Cardiac muscle cell (in vitro differentiated cells and primary cell): Measurements from ENCODE around the gene ADRA1B. TPM values are rescaled to one million over a fixed set of nuclear protein-coding genes. Genes with fewer than 3 reads are reported as not detected.

Source experiments
- DNase-seq, 2 donors: peaks; one replicate each; pipeline versions ENCODE4 v3.0.0 to v3.0.0-alpha.2; 2010 to 2017; ENCODE audit warnings: low read depth in 1 of 2, low spot score in 1 of 2
- H3K27ac ChIP-seq: fragments of 200-600 bp; sonication (generic); 2 replicates; pipeline ENCODE4 v1.5.1; 2016
- H3K27me3 ChIP-seq: fragments of 200-600 bp; sonication (generic); 2 replicates; pipeline ENCODE4 v1.6.0; 2016; ENCODE audit warnings: control low read depth
- H3K36me3 ChIP-seq: fragments of 200-600 bp; sonication (generic); 2 replicates; pipeline ENCODE4 v1.5.1; 2016; ENCODE audit warnings: control low read depth
- H3K4me1 ChIP-seq: fragments of 200-600 bp; sonication (generic); 2 replicates; pipeline ENCODE4 v1.8.1; 2017; ENCODE audit warnings: low read depth, mild to moderate bottlenecking, mixed run types
- H3K4me3 ChIP-seq: fragments of 200-600 bp; sonication (generic); 2 replicates; pipeline ENCODE4 v1.5.1; 2016; ENCODE audit warnings: mild to moderate bottlenecking
- H3K9me3 ChIP-seq: fragments of 200-600 bp; sonication (generic); 2 replicates; pipeline ENCODE4 v1.5.1; 2017; ENCODE audit warnings: low read depth, mild to moderate bottlenecking, control low read depth
- CTCF ChIP-seq: IDR thresholded peaks from 2 replicates; pipeline ENCODE4 v1.5.1; 2012; ENCODE audit warnings: low read depth, mild to moderate bottlenecking, low read length
- polyA plus RNA-seq: library from polyadenylated mRNA; unstranded; fragments of >200 nt; fragmentation: Nextera tagmentation; extraction: Ambion mirVana; gene quantifications from 2 replicates; pipeline ENCODE4 v1.2.1, GENCODE V29; 2016
- total RNA-seq: library from RNA; depleted of rRNA; stranded (reverse); fragments of >200 nt; gene quantifications from 2 replicates; pipeline ENCODE4 v1.2.3, GENCODE V29; 2016

The ADRA1B gene
- total and polyA plus RNA-seq, 2 experiments from 2014 or later: 0.84 to 2.9 TPM

GRCh38 chr5:159901772-159902171, 14.5 kb upstream of the ADRA1B start:
- Histone ChIP-seq H3K4me1 (no peaks in the 10 kb centered on the region), H3K27ac (no peak overlapping the region), H3K27me3 (no peaks in the 10 kb centered on the region), H3K9me3 (no peaks in the 10 kb centered on the region), H3K4me3 (no peak overlapping the region), H3K36me3 (no peaks in the 10 kb centered on the region)
- no peak for DNase-seq
- TF ChIP-seq CTCF: no peak

- Histone ChIP-seq H3K9me3 (no peaks in the 10 kb centered on the region), H3K4me1 (no peaks in the 10 kb centered on the region)
Observed at GRCh38 chr5:159902444-159903121, 13.7 kb upstream of the ADRA1B start.

GRCh38 chr5:159903131-159903530, 13.2 kb upstream of the ADRA1B start:
- Histone ChIP-seq H3K4me3 (no peak overlapping the region), H3K4me1 (no peaks in the 10 kb centered on the region), H3K27me3 (no peaks in the 10 kb centered on the region), H3K9me3 (no peaks in the 10 kb centered on the region), H3K27ac (no peak overlapping the region), H3K36me3 (no peaks in the 10 kb centered on the region)
- DNase-seq: no peak
- no peak for TF ChIP-seq CTCF

More at GRCh38 chr5:159902444-159903121, 13.7 kb upstream of the ADRA1B start:
- H3K27me3 ChIP-seq: no peaks in the 10 kb centered on the region
- TF ChIP-seq CTCF: no peak
- peak in 1 of 2 donors; percentile 48 for DNase-seq
- no peak overlapping the region for H3K4me3 ChIP-seq
- H3K36me3 ChIP-seq: no peaks in the 10 kb centered on the region
- H3K27ac ChIP-seq: no peak overlapping the region

- DNase-seq: no peak
- no peak for TF ChIP-seq CTCF
- no peak overlapping the region for H3K27ac ChIP-seq
- H3K9me3 ChIP-seq: no peaks in the 10 kb centered on the region
- no peaks in the 10 kb centered on the region for H3K4me1 ChIP-seq
- no peaks in the 10 kb centered on the region for H3K27me3 ChIP-seq
- no peak overlapping the region for H3K4me3 ChIP-seq
- no peaks in the 10 kb centered on the region for H3K36me3 ChIP-seq
Observed at GRCh38 chr5:159904874-159905273, 11.4 kb upstream of the ADRA1B start.

GRCh38 chr5:159905496-159905895, 10.8 kb upstream of the ADRA1B start:
- Histone ChIP-seq H3K36me3 (no peaks in the 10 kb centered on the region), H3K9me3 (no peaks in the 10 kb centered on the region), H3K27me3 (no peaks in the 10 kb centered on the region), H3K4me3 (no peak overlapping the region), H3K4me1 (no peaks in the 10 kb centered on the region), H3K27ac (no peak overlapping the region)
- no peak for TF ChIP-seq CTCF
- no peak for DNase-seq
